Fibroblast of the aortic adventitia (primary cell): ENCODE data around the gene MT1E. TPM values are rescaled to one million over a fixed set of nuclear protein-coding genes. Genes with fewer than 3 reads are reported as not detected.
"Not testable (repeated sequence)": the region's sequence is repeated elsewhere in the genome, so short reads cannot be mapped to it uniquely, and the experiment has no call there.

ENCODE experiments used
- DNase-seq: peaks from one replicate; pipeline ENCODE4 v3.0.0-alpha.2; 2010; ENCODE audit warnings: low read depth
- H3K4me3 ChIP-seq: 2 replicates; pipeline ENCODE4 v1.5.1; 2011; ENCODE audit warnings: low read depth, mild to moderate bottlenecking, control low read depth, low read length, moderate library complexity
- total RNA-seq: library from RNA; depleted of rRNA; stranded (reverse); fragments of >200 nt; gene quantifications from 2 replicates; pipeline ENCODE4 v1.2.3, GENCODE V29; 2012; ENCODE audit warnings: low replicate concordance
- TF ChIP-seq, protein P1 (sequence below): IDR thresholded peaks from 2 replicates; pipeline ENCODE4 v1.5.1; 2011; ENCODE audit warnings: mild to moderate bottlenecking, low read length, control low read depth, inconsistent platforms; ENCODE audit not compliant: insufficient read depth

Gene MT1E
- total RNA-seq = 54.7 and 103 TPM in 2 replicates

DNA sequence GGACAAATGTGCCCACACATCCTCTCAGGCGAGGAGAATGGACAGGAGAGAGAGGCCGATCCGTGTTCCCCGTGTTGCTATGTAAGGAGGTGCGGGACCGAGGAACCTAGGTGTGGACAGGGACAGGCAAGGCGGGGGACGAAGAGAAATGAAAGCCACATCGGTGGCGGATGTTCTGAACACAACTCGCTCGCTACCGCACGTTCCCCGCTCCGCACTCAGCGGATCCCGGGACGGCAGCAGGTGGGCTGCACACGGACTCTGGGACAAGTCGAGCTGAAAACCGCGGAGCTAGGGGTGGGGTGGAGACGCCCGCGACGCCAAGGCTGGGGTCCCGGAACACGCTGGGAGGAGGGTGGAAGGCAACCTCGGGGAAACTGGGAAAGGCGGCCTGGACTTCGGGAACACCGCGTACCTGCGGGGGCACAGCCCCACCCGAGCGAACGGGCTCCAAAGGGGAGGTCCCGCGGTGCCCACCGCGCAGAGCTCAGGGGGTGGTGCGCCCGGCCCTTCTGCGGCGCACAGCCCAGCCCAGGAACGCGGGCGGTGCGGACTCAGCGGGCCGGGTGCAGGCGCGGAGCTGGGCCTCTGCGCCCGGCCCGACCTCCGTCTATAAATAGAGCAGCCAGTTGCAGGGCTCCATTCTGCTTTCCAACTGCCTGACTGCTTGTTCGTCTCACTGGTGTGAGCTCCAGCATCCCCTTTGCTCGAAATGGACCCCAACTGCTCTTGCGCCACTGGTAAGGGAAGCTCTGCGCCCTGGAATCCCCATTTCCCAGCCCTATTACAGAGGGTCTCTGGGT is at the start of gene MT1E:
Gene MT1E (plus strand): TSS at position 642 of the 803 bp plus-strand sequence. CDS start 71 bp downstream, at position 713.
- TF ChIP-seq, protein P1, sequence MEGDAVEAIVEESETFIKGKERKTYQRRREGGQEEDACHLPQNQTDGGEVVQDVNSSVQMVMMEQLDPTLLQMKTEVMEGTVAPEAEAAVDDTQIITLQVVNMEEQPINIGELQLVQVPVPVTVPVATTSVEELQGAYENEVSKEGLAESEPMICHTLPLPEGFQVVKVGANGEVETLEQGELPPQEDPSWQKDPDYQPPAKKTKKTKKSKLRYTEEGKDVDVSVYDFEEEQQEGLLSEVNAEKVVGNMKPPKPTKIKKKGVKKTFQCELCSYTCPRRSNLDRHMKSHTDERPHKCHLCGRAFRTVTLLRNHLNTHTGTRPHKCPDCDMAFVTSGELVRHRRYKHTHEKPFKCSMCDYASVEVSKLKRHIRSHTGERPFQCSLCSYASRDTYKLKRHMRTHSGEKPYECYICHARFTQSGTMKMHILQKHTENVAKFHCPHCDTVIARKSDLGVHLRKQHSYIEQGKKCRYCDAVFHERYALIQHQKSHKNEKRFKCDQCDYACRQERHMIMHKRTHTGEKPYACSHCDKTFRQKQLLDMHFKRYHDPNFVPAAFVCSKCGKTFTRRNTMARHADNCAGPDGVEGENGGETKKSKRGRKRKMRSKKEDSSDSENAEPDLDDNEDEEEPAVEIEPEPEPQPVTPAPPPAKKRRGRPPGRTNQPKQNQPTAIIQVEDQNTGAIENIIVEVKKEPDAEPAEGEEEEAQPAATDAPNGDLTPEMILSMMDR = no peak
- peak within 1 kb of the TSS; percentile 81 for H3K4me3 ChIP-seq
- peak; percentile 82 for DNase-seq

DNA sequence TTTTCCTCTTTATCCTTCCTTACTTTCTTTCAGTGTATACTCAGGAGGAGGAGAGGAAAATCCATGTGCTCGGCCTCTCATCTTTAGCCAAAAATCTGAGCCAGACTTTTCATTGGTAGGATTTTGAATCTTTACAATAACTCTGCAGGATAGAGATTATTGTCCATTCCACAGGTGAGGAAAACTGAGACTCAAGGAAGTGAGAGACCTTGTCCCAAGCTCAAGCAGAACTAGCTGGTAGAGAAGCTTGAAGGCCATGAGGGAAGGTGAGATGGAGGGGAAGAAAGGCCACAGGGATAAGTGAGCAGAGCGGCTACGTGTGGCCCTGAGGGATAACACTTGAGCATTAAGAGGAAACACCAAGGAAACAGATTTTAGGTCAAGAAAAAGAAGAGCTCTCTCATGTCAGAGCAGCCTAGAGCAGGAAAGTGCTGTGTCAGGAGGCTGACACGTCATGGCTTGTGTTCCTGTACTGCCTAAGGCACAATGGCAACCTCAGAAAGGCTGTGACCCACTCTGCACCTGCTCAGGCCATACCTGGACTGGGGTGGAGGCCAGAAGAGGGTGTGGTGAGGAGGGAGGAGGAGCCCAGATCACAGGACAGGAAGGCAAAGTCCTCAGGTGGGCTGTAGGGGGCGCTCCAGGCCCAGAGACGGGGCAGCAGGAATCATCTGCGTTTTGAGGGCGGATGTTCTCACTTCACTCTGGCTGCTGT is 48.8 kb upstream of the MT1E start:
- DNase-seq = peak; percentile 68
- TF ChIP-seq, protein P1 = peak; percentile 84
- no peak overlapping the region for H3K4me3 ChIP-seq

DNA sequence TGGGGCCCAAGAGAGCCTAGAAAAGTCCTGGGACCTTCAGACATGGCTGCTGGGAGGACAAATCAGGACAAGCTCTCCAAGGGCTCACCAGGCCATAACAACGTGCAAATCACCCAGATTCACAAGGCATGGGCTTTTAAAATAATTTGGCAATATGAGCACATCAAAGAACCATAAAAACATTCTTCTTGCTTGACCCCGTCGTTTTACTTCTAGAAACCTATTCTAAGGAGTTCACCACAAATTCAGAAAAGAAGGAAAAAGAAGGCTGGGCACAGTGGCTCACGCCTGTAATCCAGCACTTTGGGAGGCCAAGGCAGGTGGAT is 48.3 kb upstream of the MT1E start:
- no peak for DNase-seq
- H3K4me3 ChIP-seq = no peak overlapping the region
- TF ChIP-seq, protein P1 = no peak

DNA sequence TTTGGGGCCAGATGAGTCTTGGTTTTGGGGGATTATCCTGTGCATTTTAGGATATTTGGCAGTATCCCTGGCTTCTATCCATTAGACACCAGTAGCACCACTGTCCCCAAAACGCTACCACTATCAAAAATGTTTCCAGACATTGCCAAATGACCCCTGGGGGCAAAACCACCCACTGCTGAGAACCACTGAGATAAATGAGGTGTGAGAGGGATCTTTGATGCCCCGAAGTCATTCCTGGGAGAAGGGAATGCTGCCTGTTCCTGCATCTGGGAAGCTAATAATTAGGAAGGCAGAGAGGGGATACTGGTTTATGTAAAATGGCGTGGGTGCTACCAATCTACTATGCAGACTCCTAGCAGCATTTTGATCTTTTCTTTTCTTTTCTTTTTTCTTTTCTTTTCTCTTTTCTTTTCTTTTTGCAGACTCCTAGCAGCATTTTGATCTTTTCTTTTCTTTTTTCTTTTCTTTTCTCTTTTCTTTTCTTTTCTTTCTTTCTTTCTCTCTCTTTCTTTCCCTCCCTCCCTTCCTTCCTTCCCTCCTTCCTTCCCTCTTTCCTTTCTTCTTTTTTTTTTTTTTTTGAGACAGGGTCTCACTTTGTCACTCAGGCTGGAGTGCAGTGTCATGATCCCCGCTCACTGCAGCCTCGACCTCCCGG is 45.1 kb upstream of the MT1E start:
- H3K4me3 ChIP-seq = no peak overlapping the region
- TF ChIP-seq, protein P1 = no peak
- DNase-seq = no peak

DNA sequence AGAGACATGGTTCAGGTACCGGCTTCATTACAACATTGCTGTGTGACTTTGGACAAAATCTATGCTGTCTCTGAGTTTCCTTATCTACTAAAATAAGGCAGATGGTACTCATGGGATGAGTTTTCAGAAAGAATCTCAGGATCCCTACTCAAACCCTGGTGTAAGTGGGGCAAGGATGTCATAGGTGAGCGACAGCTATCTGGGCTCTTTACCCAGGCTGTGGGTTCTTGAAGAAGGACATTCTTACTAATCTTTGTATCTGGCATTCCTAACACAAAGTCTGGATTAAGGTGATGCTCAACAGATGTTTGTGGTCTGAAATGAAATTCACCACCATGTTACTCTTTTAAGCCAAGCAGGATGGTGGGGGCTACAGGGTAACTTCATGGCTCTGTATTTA is 42.7 kb upstream of the MT1E start:
- DNase-seq, H3K4me3 ChIP-seq: not testable (repeated sequence)

DNA sequence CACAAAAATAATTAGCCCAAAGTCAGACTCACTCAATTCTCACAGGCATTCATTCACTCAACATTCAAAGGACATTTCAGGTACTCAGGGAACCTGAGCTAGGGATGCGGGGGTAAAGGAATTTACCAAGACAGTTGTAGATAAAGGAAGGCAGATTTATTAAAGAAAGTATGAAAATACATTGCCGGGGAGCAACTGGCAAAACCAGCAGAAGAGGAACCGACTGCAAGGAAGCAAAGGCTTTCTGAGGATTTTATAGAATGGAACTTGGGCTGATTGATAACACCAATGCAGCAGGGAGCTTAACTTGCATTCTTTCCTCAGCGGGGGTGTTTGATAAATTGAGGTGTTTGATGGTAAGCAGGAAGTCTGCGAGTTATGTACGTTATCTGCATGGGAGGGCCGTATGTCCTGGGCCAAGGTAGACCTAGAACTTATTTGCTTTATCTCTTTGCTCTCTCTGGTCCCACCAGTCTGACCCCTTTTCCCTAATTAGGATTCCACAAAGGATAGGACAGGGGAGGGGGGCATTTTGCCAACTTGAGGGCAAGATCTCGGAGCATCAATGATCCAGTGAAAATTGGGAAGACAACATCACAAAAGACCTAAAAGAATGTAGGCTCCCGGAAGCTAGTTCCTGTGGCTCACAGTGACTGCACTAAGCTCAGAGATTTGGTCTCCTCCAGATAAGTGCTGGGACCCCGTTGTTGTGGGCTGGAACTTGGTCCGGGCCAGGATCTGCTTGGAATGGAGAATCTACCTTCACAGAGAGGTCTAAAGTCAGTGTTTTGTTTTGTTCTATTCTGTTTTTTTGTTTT is 42.0 kb upstream of the MT1E start:
- no peak for DNase-seq

More for the DNA sequence above, 42.0 kb upstream of the MT1E start:
- H3K4me3 ChIP-seq = no peak overlapping the region
- TF ChIP-seq, protein P1 = no peak
